GM12878 (cell line): ENCODE results near the gene THYN1. TPM values are rescaled to one million over a fixed set of nuclear protein-coding genes. Genes with fewer than 3 reads are reported as not detected.

Experiments
- ATAC-seq: fragments of 200-7000 bp; cut with Tn5 transposase; 3 replicates; pipeline ENCODE4 v1.9.1; 2020; ENCODE audit warnings: mild to moderate bottlenecking, moderate library complexity
- BruUV-seq: library from RNA; stranded (reverse); fragments of 400-500 nt; replicated peaks from 2 replicates; lab custom pipeline; 2021; lab: Mats Ljungman, UMichigan
- CTCF ChIA-PET: fragments of 300-600 bp; sonication (Branson Sonifier 250); formaldehyde crosslinking; extraction: SDS; loops from one replicate; lab custom pipeline; 2021; ENCODE audit warnings: inconsistent platforms; lab: Yijun Ruan, JAX
- POLR2A ChIA-PET: fragments of 350-600 bp; formaldehyde crosslinking; extraction: SDS; loops from one replicate; lab custom pipeline; 2021; ENCODE audit warnings: inconsistent platforms; lab: Charles Lee
- RAD21 ChIA-PET: fragments of 300-600 bp; sonication (Branson Sonifier 250); formaldehyde crosslinking; loops from one replicate; lab custom pipeline; 2023; ENCODE audit warnings: antibody characterized with exemption; ENCODE audit not compliant: unreplicated experiment; lab: Charles Lee
- SMC1A ChIA-PET: fragments of 300-600 bp; sonication (Branson Sonifier 250); formaldehyde crosslinking; loops from one replicate; lab custom pipeline; 2023; ENCODE audit not compliant: unreplicated experiment, uncharacterized antibody; lab: Charles Lee
- DNase-seq: peaks from one replicate; pipeline ENCODE4 v3.0.0-alpha.2; 2011; ENCODE audit warnings: low read depth, low spot score
- FAIRE-seq: peaks from 3 replicates; lab custom pipeline; 2011; peaks lifted over from hg19 to GRCh38; lab: Jason Lieb, UNC
- H2AFZ ChIP-seq: 2 replicates; pipeline ENCODE4 v1.6.0; 2011; ENCODE audit warnings: low read depth, low read length, control low read depth; ENCODE audit not compliant: control insufficient read depth
- H3K27ac ChIP-seq: 2 replicates; pipeline ENCODE4 v1.5.1; 2011; ENCODE audit warnings: control low read depth; ENCODE audit not compliant: control insufficient read depth, insufficient read depth
- H3K27me3 ChIP-seq, 2 experiments: replicated peaks in 1 of 2; 2 replicates each; pipeline versions ENCODE4 v1.6.0 to v1.6.1; 2011; ENCODE audit warnings: low read length in 1 of 2; ENCODE audit not compliant: control insufficient read depth in 2 of 2, insufficient read depth in 2 of 2
- H3K36me3 ChIP-seq, 2 experiments: 2 replicates each; pipeline ENCODE4 v1.5.1; 2011; ENCODE audit warnings: low read length in 1 of 2; ENCODE audit not compliant: control insufficient read depth in 2 of 2, insufficient read depth in 2 of 2
- H3K4me1 ChIP-seq: 2 replicates; pipeline ENCODE4 v1.6.1; 2011; ENCODE audit warnings: mild to moderate bottlenecking, low read length, moderate library complexity, mixed read lengths; ENCODE audit not compliant: control insufficient read depth, insufficient read depth
- H3K4me2 ChIP-seq: 2 replicates; pipeline ENCODE4 v1.6.0; 2011; ENCODE audit warnings: control low read depth; ENCODE audit not compliant: control insufficient read depth, insufficient read depth
- H3K4me3 ChIP-seq: fragments of 200-600 bp; sonication (generic); 2 replicates; pipeline ENCODE4 v1.5.1; 2016
- H3K79me2 ChIP-seq: 2 replicates; pipeline ENCODE4 v1.6.0; 2011; ENCODE audit warnings: low read length; ENCODE audit not compliant: control insufficient read depth, insufficient read depth
- H3K9ac ChIP-seq: 2 replicates; pipeline ENCODE4 v1.8.0; 2011; ENCODE audit warnings: low read length, control low read depth, mixed read lengths; ENCODE audit not compliant: control insufficient read depth, insufficient read depth
- H3K9me3 ChIP-seq: replicated peaks from 3 replicates; pipeline ENCODE4 v1.5.1; 2011; ENCODE audit warnings: mild to moderate bottlenecking, low read length; ENCODE audit not compliant: control insufficient read depth, insufficient read depth
- H4K20me1 ChIP-seq: 2 replicates; pipeline ENCODE4 v1.6.0; 2011; ENCODE audit not compliant: control insufficient read depth, insufficient read depth
- CBX3 ChIP-seq: fragments of 200-600 bp; sonication (generic); IDR thresholded peaks from 2 replicates; pipeline ENCODE4 v1.6.1; 2016; ENCODE audit warnings: low read depth, borderline replicate concordance
- CBX5 ChIP-seq: sonication (generic); IDR thresholded peaks from 2 replicates; pipeline ENCODE4 v1.6.1; 2016; ENCODE audit warnings: low read depth, moderate library complexity, mild to moderate bottlenecking, inconsistent platforms
- HDGF ChIP-seq: fragments of 450-650 bp; IDR thresholded peaks from 2 replicates; pipeline ENCODE4 v1.6.1; 2016; ENCODE audit warnings: antibody characterized with exemption
- MTA2 ChIP-seq: fragments of 450-650 bp; IDR thresholded peaks from 2 replicates; pipeline ENCODE4 v1.6.1; 2016; ENCODE audit warnings: low read depth, mild to moderate bottlenecking, moderate library complexity
- PKNOX1 ChIP-seq: fragments of 450-650 bp; IDR thresholded peaks from 2 replicates; pipeline ENCODE4 v1.6.1; 2016; ENCODE audit warnings: mild to moderate bottlenecking
- PRDM15 ChIP-seq: fragments of 450-650 bp; formaldehyde crosslinking; IDR thresholded peaks from 2 replicates; pipeline ENCODE4 v1.4.0; 2020; ENCODE audit warnings: mild to moderate bottlenecking, moderate library complexity
- RELA ChIP-seq: fragments of 450-650 bp; IDR thresholded peaks from 2 replicates; pipeline ENCODE4 v1.8.0; 2014; ENCODE audit warnings: borderline replicate concordance; ENCODE audit not compliant: partially characterized antibody
- SREBF2 ChIP-seq: IDR thresholded peaks from 2 replicates; pipeline ENCODE4 v1.6.1; 2012; ENCODE audit warnings: mild to moderate bottlenecking, low read length
- TCF3 ChIP-seq: IDR thresholded peaks from 2 replicates; pipeline ENCODE4 v1.6.1; 2012; ENCODE audit warnings: low read depth, mild to moderate bottlenecking, low read length, borderline replicate concordance; ENCODE audit not compliant: insufficient read depth
- WRNIP1 ChIP-seq: IDR thresholded peaks from 2 replicates; pipeline ENCODE4 v1.6.1; 2011; ENCODE audit warnings: low read depth, low read length, improper control_type of control experiment, borderline replicate concordance
- ZNF687 ChIP-seq: fragments of 450-650 bp; IDR thresholded peaks from 2 replicates; pipeline ENCODE4 v1.6.1; 2017; ENCODE audit warnings: mild to moderate bottlenecking, moderate library complexity
- ZSCAN29 ChIP-seq: fragments of 450-650 bp; IDR thresholded peaks from 2 replicates; pipeline ENCODE4 v1.6.1; 2017; ENCODE audit warnings: mild to moderate bottlenecking, moderate library complexity
- WGBS: methylation state at CpG from one replicate; pipeline ENCODE4 v1.1.6; 2016; ENCODE audit warnings: low lambda C conversion rate; ENCODE audit not compliant: insufficient replicate concordance, insufficient coverage; ENCODE audit errors: missing lambda C conversion rate; 5-methylcytosine and 5-hydroxymethylcytosine counted together
- in situ Hi-C: fragments of 300-500 bp; cut with MboI; formaldehyde crosslinking; loops from 9 replicates; pipeline ENCODE4 v1.14.3; 2018; ENCODE audit warnings: mixed read lengths
- intact Hi-C: fragments of 100-400 bp; cut with micrococcal nuclease; formaldehyde crosslinking; loops from one replicate; pipeline ENCODE4 v1.14.2; 2022; ENCODE audit not compliant: unreplicated experiment
- polyA plus RNA-seq, 11 experiments: library from polyadenylated mRNA; depleted of rRNA in 4 of 11; unstranded in 6 of 11; stranded (reverse) in 5 of 11; fragments of >200 nt; fragmentation: Nextera tagmentation in 4 of 11; fragmentation: Illumina TruSeq in 1 of 11; extraction: Ambion mirVana in 4 of 11; extraction: Trizol in 1 of 11; gene quantifications; 1 replicate in 1 of 11; 2 replicates in 10 of 11; pipeline versions ENCODE4 v1.2.1 to v1.2.3, GENCODE V29; 2011 to 2016; ENCODE audit warnings: inconsistent platforms in 2 of 11, missing spikeins in 2 of 11, low read depth in 1 of 11
- total RNA-seq, 4 experiments: library from RNA; depleted of rRNA in 3 of 4; stranded (reverse); fragments of >200 nt in 3 of 4; fragmentation: Illumina TruSeq in 1 of 4; extraction: Trizol in 1 of 4; gene quantifications; 2 replicates each; pipeline versions ENCODE4 v1.2.1 to v1.2.3, GENCODE V29; 2013 to 2021

Gene THYN1
- total and polyA plus RNA-seq, 10 of the 15 experiments (the other 5 are each of a cell fraction or from before 2014, with no cell fraction given) = 45.7 to 221 (median 96.3) TPM

- no peaks in the 10 kb centered on the region for H3K79me2 ChIP-seq
- ChIA-PET CTCF (interaction anchor here (0.5 to 2.2 kb wide), 3 partner anchors 15 to 92 kb away, joined by 4 to 9 read pairs (median 5); no protein-coding TSS in a partner anchor), POLR2A (no interaction called here), RAD21 (no interaction called here), SMC1A (interaction anchor here (0.6 kb wide), 1 partner anchor 187 kb away, joined by 3 read pairs; no protein-coding TSS in a partner anchor)
- no peak for ATAC-seq
- no peaks in the 10 kb centered on the region; the same call in 2 of the 3 replicates for H3K9me3 ChIP-seq
- H3K4me2 ChIP-seq = no peak overlapping the region
- H3K27ac ChIP-seq = no peak overlapping the region
- intact Hi-C loops = no loop called here
- no peak for FAIRE-seq
- H3K4me1 ChIP-seq = peaks cover 6% of the 10 kb centered on the region
- 67% methylated on average over 4 of the region's 4 CpGs for WGBS
- in situ Hi-C loops = no loop called here
- H2AFZ ChIP-seq = no peak overlapping the region
- H3K36me3 ChIP-seq = no peaks in the 10 kb centered on the region
- TF ChIP-seq ZNF687 (no peak), SREBF2 (no peak), PKNOX1 (no peak), CBX3 (no peak), TCF3 (no peak), PRDM15 (CRISPR knock-in tag) (no peak), ZSCAN29 (no peak), HDGF (no peak), WRNIP1 (no peak), MTA2 (no peak), CBX5 (no peak), RELA (no peak)
- no TSS peak for BruUV-seq
- H3K9ac ChIP-seq = no peak overlapping the region
- H3K27me3 ChIP-seq = peaks cover 10 to 22% of the 10 kb centered on the region in 2 experiments
- H3K4me3 ChIP-seq = no peak overlapping the region
- no peaks in the 10 kb centered on the region for H4K20me1 ChIP-seq
- DNase-seq = no peak
Observed at GRCh38 chr11:134278356-134278755, 25.2 kb upstream of the THYN1 start.
